KMS-11 (cell line): ENCODE data around the gene THNSL1.
"Not testable (repeated sequence)": the region's sequence is repeated elsewhere in the genome, so short reads cannot be mapped to it uniquely, and the experiment has no call there.

Source experiments
- H2AFZ ChIP-seq: fragments of 200-600 bp; sonication (generic); 2 replicates; pipeline ENCODE4 v1.6.1; 2016; ENCODE audit warnings: antibody characterized with exemption, mixed run types, low read depth
- H3K27ac ChIP-seq: fragments of 200-600 bp; sonication (generic); 2 replicates; pipeline ENCODE4 v1.6.1; 2016; ENCODE audit warnings: mild to moderate bottlenecking, mixed run types
- H3K27me3 ChIP-seq: fragments of 200-600 bp; sonication (generic); 2 replicates; pipeline ENCODE4 v1.6.1; 2017; ENCODE audit warnings: mild to moderate bottlenecking, low read depth, mixed run types, moderate library complexity; ENCODE audit not compliant: insufficient read depth
- H3K36me3 ChIP-seq: fragments of 200-600 bp; sonication (generic); 2 replicates; pipeline ENCODE4 v1.6.1; 2017; ENCODE audit warnings: mild to moderate bottlenecking, mixed run types; ENCODE audit not compliant: insufficient read depth
- H3K4me1 ChIP-seq: fragments of 200-600 bp; sonication (generic); 2 replicates; pipeline ENCODE4 v1.6.1; 2016; ENCODE audit warnings: mild to moderate bottlenecking, low read depth, mixed run types; ENCODE audit not compliant: poor library complexity, severe bottlenecking
- H3K4me2 ChIP-seq: fragments of 200-600 bp; sonication (generic); 2 replicates; pipeline ENCODE4 v1.7.0; 2016; ENCODE audit warnings: mild to moderate bottlenecking, mixed run types
- H3K4me3 ChIP-seq: fragments of 200-600 bp; sonication (generic); IDR thresholded peaks from 2 replicates; pipeline ENCODE4 v1.6.1; 2017; ENCODE audit warnings: low read depth, low read length, mixed read lengths; ENCODE audit not compliant: insufficient read depth
- H3K79me2 ChIP-seq: fragments of 200-600 bp; sonication (generic); 2 replicates; pipeline ENCODE4 v1.6.1; 2016; ENCODE audit warnings: low read depth, mixed run types; ENCODE audit not compliant: insufficient read depth
- H3K9ac ChIP-seq: fragments of 200-600 bp; sonication (generic); 2 replicates; pipeline ENCODE4 v1.6.1; 2016; ENCODE audit warnings: mild to moderate bottlenecking, mixed run types
- H4K20me1 ChIP-seq: fragments of 200-600 bp; sonication (generic); 2 replicates; pipeline ENCODE4 v1.6.1; 2016; ENCODE audit warnings: mild to moderate bottlenecking, mixed run types; ENCODE audit not compliant: insufficient read depth
- TF ChIP-seq, protein P1 (sequence below): fragments of 200-600 bp; sonication (generic); conservative IDR thresholded peaks from 2 replicates; pipeline ENCODE4 v1.6.1; 2017; ENCODE audit warnings: low read depth, mild to moderate bottlenecking, antibody characterized with exemption, low read length, moderate library complexity, mixed read lengths

The THNSL1 gene, protein sequence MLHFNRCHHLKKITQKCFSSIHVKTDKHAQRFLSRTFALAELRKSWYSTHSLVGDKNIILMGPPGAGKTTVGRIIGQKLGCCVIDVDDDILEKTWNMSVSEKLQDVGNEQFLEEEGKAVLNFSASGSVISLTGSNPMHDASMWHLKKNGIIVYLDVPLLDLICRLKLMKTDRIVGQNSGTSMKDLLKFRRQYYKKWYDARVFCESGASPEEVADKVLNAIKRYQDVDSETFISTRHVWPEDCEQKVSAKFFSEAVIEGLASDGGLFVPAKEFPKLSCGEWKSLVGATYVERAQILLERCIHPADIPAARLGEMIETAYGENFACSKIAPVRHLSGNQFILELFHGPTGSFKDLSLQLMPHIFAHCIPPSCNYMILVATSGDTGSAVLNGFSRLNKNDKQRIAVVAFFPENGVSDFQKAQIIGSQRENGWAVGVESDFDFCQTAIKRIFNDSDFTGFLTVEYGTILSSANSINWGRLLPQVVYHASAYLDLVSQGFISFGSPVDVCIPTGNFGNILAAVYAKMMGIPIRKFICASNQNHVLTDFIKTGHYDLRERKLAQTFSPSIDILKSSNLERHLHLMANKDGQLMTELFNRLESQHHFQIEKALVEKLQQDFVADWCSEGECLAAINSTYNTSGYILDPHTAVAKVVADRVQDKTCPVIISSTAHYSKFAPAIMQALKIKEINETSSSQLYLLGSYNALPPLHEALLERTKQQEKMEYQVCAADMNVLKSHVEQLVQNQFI

DNA sequence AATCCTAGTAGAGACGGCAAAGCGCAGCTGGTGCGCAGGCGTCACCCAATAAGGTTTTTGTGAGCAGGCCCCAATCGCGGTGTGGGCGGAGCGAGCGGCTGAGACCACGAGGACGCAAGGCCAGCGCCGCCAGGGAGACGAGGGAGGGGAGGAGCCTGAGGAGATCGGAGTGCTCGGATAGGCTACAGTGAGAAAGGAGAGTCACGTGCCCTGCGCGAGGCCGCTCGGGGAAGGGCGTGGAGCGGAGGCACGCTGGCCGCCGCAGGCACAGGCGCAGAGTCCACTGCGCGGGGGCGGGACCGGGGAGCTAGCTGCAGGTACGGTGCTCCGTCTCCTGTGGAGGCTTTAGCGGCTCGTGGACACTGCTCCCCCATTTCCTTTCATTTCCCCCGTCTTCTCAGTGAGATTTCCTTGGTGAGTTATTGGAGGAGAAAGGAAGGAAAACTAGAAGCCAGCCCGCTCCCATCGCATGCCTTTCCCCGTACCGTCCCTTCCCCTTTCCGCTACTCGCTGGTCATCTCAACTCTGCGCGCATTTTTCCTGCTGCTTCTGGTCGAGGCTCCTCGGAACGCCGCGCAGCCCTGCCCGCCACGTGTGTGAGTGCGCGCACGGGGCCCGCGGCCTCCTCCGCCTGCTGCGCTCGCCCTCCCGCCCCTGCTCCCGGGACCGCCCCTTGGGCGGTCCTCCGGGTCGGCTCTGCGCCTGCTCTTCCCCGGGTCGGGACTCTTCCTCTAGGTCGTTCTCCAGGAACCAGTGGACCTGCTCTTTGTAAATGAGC is at the start of gene THNSL1:
THNSL1 (plus strand) TSS at position 237 of the 778 bp plus-strand sequence. CDS start 6,612 bp downstream, outside the sequence.
- peak within 1 kb of the TSS; percentile 85 for H2AFZ ChIP-seq
- no peaks in the 10 kb centered on the region for H4K20me1 ChIP-seq
- H3K4me1 ChIP-seq, result peaks cover 18% of the 10 kb centered on the region
- no peaks in the 10 kb centered on the region for H3K36me3 ChIP-seq
- H3K27ac ChIP-seq, result peak within 1 kb of the TSS; percentile 98
- H3K27me3 ChIP-seq, result no peaks in the 10 kb centered on the region
- H3K4me2 ChIP-seq, result peak within 1 kb of the TSS; percentile 69
- H3K4me3 ChIP-seq, result peak within 1 kb of the TSS; percentile 56
- H3K9ac ChIP-seq, result peak within 1 kb of the TSS; percentile 96
- TF ChIP-seq, protein P1, sequence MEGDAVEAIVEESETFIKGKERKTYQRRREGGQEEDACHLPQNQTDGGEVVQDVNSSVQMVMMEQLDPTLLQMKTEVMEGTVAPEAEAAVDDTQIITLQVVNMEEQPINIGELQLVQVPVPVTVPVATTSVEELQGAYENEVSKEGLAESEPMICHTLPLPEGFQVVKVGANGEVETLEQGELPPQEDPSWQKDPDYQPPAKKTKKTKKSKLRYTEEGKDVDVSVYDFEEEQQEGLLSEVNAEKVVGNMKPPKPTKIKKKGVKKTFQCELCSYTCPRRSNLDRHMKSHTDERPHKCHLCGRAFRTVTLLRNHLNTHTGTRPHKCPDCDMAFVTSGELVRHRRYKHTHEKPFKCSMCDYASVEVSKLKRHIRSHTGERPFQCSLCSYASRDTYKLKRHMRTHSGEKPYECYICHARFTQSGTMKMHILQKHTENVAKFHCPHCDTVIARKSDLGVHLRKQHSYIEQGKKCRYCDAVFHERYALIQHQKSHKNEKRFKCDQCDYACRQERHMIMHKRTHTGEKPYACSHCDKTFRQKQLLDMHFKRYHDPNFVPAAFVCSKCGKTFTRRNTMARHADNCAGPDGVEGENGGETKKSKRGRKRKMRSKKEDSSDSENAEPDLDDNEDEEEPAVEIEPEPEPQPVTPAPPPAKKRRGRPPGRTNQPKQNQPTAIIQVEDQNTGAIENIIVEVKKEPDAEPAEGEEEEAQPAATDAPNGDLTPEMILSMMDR, result no peak
- no peaks in the 10 kb centered on the region; the same call in 1 of the 2 replicates for H3K79me2 ChIP-seq

DNA sequence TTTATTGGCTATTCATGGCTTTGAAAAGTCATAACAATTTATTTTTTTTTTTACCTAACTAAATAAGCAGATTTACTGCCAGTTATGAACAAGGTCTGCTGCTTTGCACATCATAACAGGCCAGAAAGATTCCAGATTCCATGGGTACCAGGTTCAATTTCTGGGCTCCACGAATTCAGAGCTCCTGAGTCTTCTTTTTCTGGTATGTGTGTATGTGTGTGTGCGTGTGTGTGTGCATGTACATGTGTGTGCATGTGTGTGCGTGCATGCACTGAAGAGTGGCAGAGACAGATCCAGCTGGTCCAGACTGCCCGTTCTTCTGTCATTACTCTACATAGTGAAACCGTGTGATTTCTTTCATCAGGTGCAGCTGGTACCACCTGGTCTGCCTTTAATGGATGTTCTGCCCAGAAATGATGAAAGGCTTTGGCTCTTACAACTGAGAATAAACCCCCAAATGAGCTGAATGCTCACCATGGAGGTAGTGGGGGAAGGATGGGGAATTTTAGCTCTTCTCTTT is 49.4 kb upstream of the THNSL1 start:
- no peak overlapping the region for H3K27ac ChIP-seq
- no peak overlapping the region for H3K4me2 ChIP-seq
- no peak overlapping the region for H3K9ac ChIP-seq
- no peaks in the 10 kb centered on the region for H3K79me2 ChIP-seq
- H3K36me3 ChIP-seq, result no peaks in the 10 kb centered on the region
- no peaks in the 10 kb centered on the region for H3K27me3 ChIP-seq
- H2AFZ ChIP-seq, result no peak overlapping the region
- H3K4me1 ChIP-seq, result no peaks in the 10 kb centered on the region
- no peak overlapping the region for H3K4me3 ChIP-seq
- TF ChIP-seq, protein P1, result no peak
- H4K20me1 ChIP-seq, result no peaks in the 10 kb centered on the region

DNA sequence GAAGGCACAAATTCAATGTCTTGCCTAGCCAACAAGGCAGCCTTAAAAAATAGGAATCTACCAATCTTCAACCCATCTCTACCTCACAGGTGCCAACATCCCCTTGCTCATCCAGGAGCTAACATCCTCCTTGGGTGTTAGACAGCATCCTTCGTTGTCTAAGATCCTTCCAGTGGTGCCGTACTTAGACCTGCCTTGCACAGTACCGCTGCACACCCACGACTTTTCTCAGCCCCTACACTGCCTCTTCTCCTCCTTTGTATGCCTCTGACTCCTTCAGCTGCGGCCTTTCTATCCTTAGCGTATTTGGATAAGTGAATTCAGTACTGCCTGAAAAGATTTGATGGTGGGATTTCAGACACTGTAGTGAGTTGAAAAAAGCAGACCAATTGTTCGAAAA is 48.1 kb upstream of the THNSL1 start:
- Histone ChIP-seq H3K36me3 (no peaks in the 10 kb centered on the region), H3K4me3 (no peak overlapping the region), H4K20me1 (no peaks in the 10 kb centered on the region), H2AFZ (no peak overlapping the region), H3K4me2 (no peak overlapping the region), H3K79me2 (no peaks in the 10 kb centered on the region), H3K9ac (no peak overlapping the region), H3K4me1 (peaks cover 10% of the 10 kb centered on the region), H3K27me3 (no peaks in the 10 kb centered on the region), H3K27ac (no peak overlapping the region)
- TF ChIP-seq, protein P1, result no peak

GRCh38 chr10:24968951-24969350 is 47.5 kb upstream of the THNSL1 start:
- not testable (repeated sequence) for H4K20me1 ChIP-seq, H3K79me2 ChIP-seq, H3K4me2 ChIP-seq, H2AFZ ChIP-seq, H3K4me3 ChIP-seq, H3K27me3 ChIP-seq, H3K27ac ChIP-seq, H3K36me3 ChIP-seq, H3K9ac ChIP-seq
- peaks cover 16% of the 10 kb centered on the region for H3K4me1 ChIP-seq
